ENCODE measurements around the gene FAM3D.
"Not testable (repeated sequence)": the region's sequence is repeated elsewhere in the genome, so short reads cannot be mapped to it uniquely, and the experiment has no call there.

The FAM3D gene

DNA sequence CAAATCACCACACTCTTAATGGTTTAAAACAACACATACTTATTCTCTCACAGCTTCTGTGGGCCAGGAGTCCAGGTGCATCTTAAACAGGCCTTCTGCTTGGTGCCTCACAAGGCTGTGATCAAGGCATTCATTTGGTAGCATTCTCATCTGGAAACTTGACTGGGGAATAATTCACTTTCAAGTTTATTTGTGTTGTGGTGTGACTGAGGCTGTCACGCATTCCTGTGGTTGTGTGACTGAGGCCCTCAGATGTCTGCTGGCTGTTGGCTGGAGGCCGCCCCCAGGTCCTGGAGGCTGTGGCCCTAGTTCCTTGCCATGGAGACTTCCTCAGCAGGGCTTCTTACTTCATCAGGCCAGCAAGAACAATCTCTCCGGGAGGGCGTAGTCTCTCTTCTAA is 16.9 kb upstream of the FAM3D start:
- Histone ChIP-seq H3K27me3 (ENCODE audit: insufficient read depth, low read length) (peaks cover 57% of the 10 kb centered on the region), H3K27ac (ENCODE audit: low read depth, low read length) (no peak overlapping the region), H2AFZ (ENCODE audit: low read length, unreplicated experiment) (no peak overlapping the region), H3K4me1 (ENCODE audit: control insufficient read depth, insufficient read depth, low read length, unreplicated experiment) (peaks cover 5% of the 10 kb centered on the region), H3K79me2 (ENCODE audit: control insufficient read depth, insufficient read depth, low read length, unreplicated experiment) (no peaks in the 10 kb centered on the region), H3K4me3 (ENCODE audit: low read depth, low read length) (no peak overlapping the region), H3K36me3 (ENCODE audit: insufficient read depth, low read length) (no peaks in the 10 kb centered on the region)

- Histone ChIP-seq H3K79me2 (ENCODE audit: control insufficient read depth, insufficient read depth, low read length, unreplicated experiment) (no peaks in the 10 kb centered on the region), H2AFZ (ENCODE audit: low read length, unreplicated experiment) (no peak overlapping the region), H3K4me1 (ENCODE audit: control insufficient read depth, insufficient read depth, low read length, unreplicated experiment) (peaks cover 5% of the 10 kb centered on the region), H3K27me3 (ENCODE audit: insufficient read depth, low read length) (peaks cover 54% of the 10 kb centered on the region), H3K27ac (ENCODE audit: low read depth, low read length) (no peak overlapping the region), H3K4me3 (ENCODE audit: low read depth, low read length) (no peak overlapping the region), H3K36me3 (ENCODE audit: insufficient read depth, low read length) (no peaks in the 10 kb centered on the region)
Observed at GRCh38 chr3:58683001-58683458, 16.5 kb upstream of the FAM3D start.

GRCh38 chr3:58681863-58682262 is 15.3 kb upstream of the FAM3D start:
- Histone ChIP-seq H3K27ac (ENCODE audit: low read depth, low read length) (no peak overlapping the region), H2AFZ (ENCODE audit: low read length, unreplicated experiment) (no peak overlapping the region), H3K79me2 (ENCODE audit: control insufficient read depth, insufficient read depth, low read length, unreplicated experiment) (no peaks in the 10 kb centered on the region), H3K4me3 (ENCODE audit: low read depth, low read length) (no peak overlapping the region), H3K27me3 (ENCODE audit: insufficient read depth, low read length) (peaks cover 53% of the 10 kb centered on the region), H3K36me3 (ENCODE audit: insufficient read depth, low read length) (no peaks in the 10 kb centered on the region), H3K4me1 (ENCODE audit: control insufficient read depth, insufficient read depth, low read length, unreplicated experiment) (peaks cover 5% of the 10 kb centered on the region)

- no peaks in the 10 kb centered on the region for H3K36me3 ChIP-seq (ENCODE audit: insufficient read depth, low read length)
- H3K4me3 ChIP-seq (ENCODE audit: low read depth, low read length), result no peak overlapping the region
- no peak overlapping the region for H3K27ac ChIP-seq (ENCODE audit: low read depth, low read length)
- peaks cover 5% of the 10 kb centered on the region for H3K4me1 ChIP-seq (ENCODE audit: control insufficient read depth, insufficient read depth, low read length, unreplicated experiment)
- H3K79me2 ChIP-seq (ENCODE audit: control insufficient read depth, insufficient read depth, low read length, unreplicated experiment), result no peaks in the 10 kb centered on the region
- H2AFZ ChIP-seq (ENCODE audit: low read length, unreplicated experiment), result no peak overlapping the region
- H3K27me3 ChIP-seq (ENCODE audit: insufficient read depth, low read length), result peaks cover 50% of the 10 kb centered on the region
Observed at GRCh38 chr3:58680879-58681525, 14.4 kb upstream of the FAM3D start.

DNA sequence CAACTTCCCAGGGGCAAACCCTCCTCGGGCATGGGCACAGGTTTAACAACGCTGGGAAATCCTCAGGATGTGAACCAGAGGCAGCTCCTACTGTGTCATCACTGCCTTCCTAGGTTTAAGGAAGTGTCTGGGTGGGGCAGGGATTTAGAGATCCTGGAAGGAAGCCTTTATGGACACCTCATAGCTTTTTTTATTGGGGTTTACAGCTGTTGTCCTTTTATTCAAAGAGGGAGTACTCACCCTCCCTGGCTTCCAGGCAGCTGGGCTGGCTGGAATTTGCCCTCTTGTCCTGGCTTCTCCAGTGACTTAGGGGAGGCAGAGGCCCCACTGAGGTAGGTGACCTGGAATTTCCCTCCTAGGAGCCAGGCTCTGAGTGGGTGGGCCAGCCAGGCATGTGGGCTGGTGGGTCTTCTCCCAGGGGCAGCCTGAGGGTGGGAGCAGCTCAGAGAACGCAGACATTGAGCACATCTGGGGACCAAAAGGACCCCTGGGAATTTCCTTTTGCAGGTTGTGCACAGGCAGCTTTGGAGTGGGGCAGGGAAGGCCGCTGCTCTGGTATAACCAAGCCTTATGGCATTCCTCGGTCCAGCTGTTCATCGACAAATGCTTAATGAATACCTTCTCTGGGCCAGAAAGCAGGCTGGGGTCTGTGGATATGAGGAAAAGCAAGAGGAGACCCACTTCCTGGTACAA is 13.5 kb upstream of the FAM3D start:
- H3K4me1 ChIP-seq (ENCODE audit: control insufficient read depth, insufficient read depth, low read length, unreplicated experiment), result peaks cover 5% of the 10 kb centered on the region
- no peak overlapping the region for H2AFZ ChIP-seq (ENCODE audit: low read length, unreplicated experiment)
- no peak overlapping the region for H3K4me3 ChIP-seq (ENCODE audit: low read depth, low read length)
- no peaks in the 10 kb centered on the region for H3K79me2 ChIP-seq (ENCODE audit: control insufficient read depth, insufficient read depth, low read length, unreplicated experiment)
- H3K27me3 ChIP-seq (ENCODE audit: insufficient read depth, low read length), result peaks cover 53% of the 10 kb centered on the region
- no peak overlapping the region for H3K27ac ChIP-seq (ENCODE audit: low read depth, low read length)
- H3K36me3 ChIP-seq (ENCODE audit: insufficient read depth, low read length), result no peaks in the 10 kb centered on the region

DNA sequence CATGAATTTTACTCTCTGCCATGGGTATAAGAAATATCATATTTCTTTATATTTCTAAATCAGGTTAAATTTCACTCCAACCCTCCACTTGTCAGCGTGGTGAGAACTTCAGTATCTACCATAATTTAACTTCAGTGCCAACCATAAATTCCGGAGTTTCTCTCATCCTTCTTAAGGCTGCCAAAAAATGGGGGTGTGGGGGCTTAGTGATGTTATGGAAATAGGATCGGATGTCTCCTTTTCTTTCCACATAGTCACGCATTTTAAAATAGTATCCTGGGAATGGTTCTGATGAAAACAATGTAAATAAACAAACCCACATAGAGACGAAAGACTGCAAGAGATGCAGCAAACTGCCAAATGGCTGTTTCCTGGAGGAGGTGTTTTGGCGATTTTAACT is 12.9 kb upstream of the FAM3D start:
- Histone ChIP-seq H3K4me1 (ENCODE audit: control insufficient read depth, insufficient read depth, low read length, unreplicated experiment) (peaks cover 5% of the 10 kb centered on the region), H3K4me3 (ENCODE audit: low read depth, low read length) (no peak overlapping the region), H3K27me3 (ENCODE audit: insufficient read depth, low read length) (peaks cover 53% of the 10 kb centered on the region), H3K36me3 (ENCODE audit: insufficient read depth, low read length) (no peaks in the 10 kb centered on the region), H3K79me2 (ENCODE audit: control insufficient read depth, insufficient read depth, low read length, unreplicated experiment) (no peaks in the 10 kb centered on the region), H3K27ac (ENCODE audit: low read depth, low read length) (no peak overlapping the region), H2AFZ (ENCODE audit: low read length, unreplicated experiment) (no peak overlapping the region)

GRCh38 chr3:58678177-58678970 is 11.8 kb upstream of the FAM3D start:
- not testable (repeated sequence) for H2AFZ ChIP-seq (ENCODE audit: low read length, unreplicated experiment); H3K79me2 ChIP-seq (ENCODE audit: control insufficient read depth, insufficient read depth, low read length, unreplicated experiment); H3K4me3 ChIP-seq (ENCODE audit: low read depth, low read length); H3K27ac ChIP-seq (ENCODE audit: low read depth, low read length); H3K4me1 ChIP-seq (ENCODE audit: control insufficient read depth, insufficient read depth, low read length, unreplicated experiment); H3K36me3 ChIP-seq (ENCODE audit: insufficient read depth, low read length)
- peaks cover 53% of the 10 kb centered on the region for H3K27me3 ChIP-seq (ENCODE audit: insufficient read depth, low read length)

- H3K36me3 ChIP-seq (ENCODE audit: insufficient read depth, low read length), result no peaks in the 10 kb centered on the region
- no peaks in the 10 kb centered on the region for H3K79me2 ChIP-seq (ENCODE audit: control insufficient read depth, insufficient read depth, low read length, unreplicated experiment)
- peaks cover 59% of the 10 kb centered on the region for H3K27me3 ChIP-seq (ENCODE audit: insufficient read depth, low read length)
- no peak overlapping the region for H2AFZ ChIP-seq (ENCODE audit: low read length, unreplicated experiment)
- H3K27ac ChIP-seq (ENCODE audit: low read depth, low read length), result no peak overlapping the region
- H3K4me1 ChIP-seq (ENCODE audit: control insufficient read depth, insufficient read depth, low read length, unreplicated experiment), result no peaks in the 10 kb centered on the region
- no peak overlapping the region for H3K4me3 ChIP-seq (ENCODE audit: low read depth, low read length)
Observed at GRCh38 chr3:58672880-58673279, 6.3 kb upstream of the FAM3D start.

DNA sequence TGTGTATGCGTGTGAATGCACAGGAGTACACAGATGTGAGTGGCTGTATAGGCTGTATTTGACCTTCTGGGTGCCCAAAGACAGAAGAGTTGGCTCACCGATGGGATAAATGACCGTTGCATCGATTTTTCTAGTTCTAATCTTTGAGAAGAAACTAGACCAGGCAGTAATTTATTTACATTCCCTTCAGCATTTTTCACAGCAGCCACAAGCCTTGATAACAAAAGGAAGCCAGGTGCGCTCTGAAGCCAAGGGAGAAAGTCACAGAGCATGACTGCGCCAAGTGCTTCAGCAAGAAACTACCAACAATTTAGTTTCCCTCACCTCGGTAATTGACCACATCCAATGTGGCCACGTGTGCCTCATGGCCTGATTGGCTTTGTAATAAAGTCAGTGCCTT is 5.9 kb upstream of the FAM3D start:
- peaks cover 56% of the 10 kb centered on the region for H3K27me3 ChIP-seq (ENCODE audit: insufficient read depth, low read length)
- H2AFZ ChIP-seq (ENCODE audit: low read length, unreplicated experiment), result no peak overlapping the region
- no peak overlapping the region for H3K4me3 ChIP-seq (ENCODE audit: low read depth, low read length)
- no peaks in the 10 kb centered on the region for H3K79me2 ChIP-seq (ENCODE audit: control insufficient read depth, insufficient read depth, low read length, unreplicated experiment)
- H3K4me1 ChIP-seq (ENCODE audit: control insufficient read depth, insufficient read depth, low read length, unreplicated experiment), result no peaks in the 10 kb centered on the region
- no peaks in the 10 kb centered on the region for H3K36me3 ChIP-seq (ENCODE audit: insufficient read depth, low read length)
- H3K27ac ChIP-seq (ENCODE audit: low read depth, low read length), result no peak overlapping the region

DNA sequence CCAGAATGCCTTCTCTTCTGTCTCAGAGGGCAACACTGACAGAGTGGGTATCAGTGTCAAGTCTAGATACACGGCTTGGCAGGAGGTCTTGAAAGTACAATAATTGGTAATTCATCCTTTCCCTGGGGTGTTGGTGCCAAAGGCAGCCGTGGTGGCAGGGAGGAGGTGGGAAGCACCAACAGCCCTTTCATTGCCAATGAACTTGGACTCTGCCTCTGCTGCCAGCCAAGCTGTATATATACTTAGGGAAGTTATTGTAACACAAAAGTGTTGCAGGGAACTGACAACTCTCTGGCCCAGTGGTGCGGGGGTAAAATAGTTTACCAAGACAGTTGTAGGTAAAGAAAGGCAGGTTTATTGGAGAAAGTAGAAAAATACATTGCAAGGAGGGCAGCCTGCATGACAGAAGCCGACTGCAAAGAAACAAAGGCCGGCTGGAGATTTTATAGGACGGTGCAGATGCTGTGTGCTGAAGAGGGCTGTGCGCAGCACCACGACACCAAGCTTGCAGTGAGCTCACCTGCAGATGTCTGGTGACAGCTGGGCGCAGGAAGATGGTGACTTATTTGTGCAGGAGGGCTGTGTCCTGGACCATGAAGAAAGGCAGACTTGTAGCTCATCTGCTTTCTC is 4.0 kb upstream of the FAM3D start:
- no peaks in the 10 kb centered on the region for H3K36me3 ChIP-seq (ENCODE audit: insufficient read depth, low read length)
- H3K79me2 ChIP-seq (ENCODE audit: control insufficient read depth, insufficient read depth, low read length, unreplicated experiment), result no peaks in the 10 kb centered on the region
- peaks cover 41% of the 10 kb centered on the region for H3K27me3 ChIP-seq (ENCODE audit: insufficient read depth, low read length)
- no peak overlapping the region for H3K27ac ChIP-seq (ENCODE audit: low read depth, low read length)
- H3K4me1 ChIP-seq (ENCODE audit: control insufficient read depth, insufficient read depth, low read length, unreplicated experiment), result no peaks in the 10 kb centered on the region
- H2AFZ ChIP-seq (ENCODE audit: low read length, unreplicated experiment), result no peak overlapping the region
- H3K4me3 ChIP-seq (ENCODE audit: low read depth, low read length), result no peak overlapping the region
